HS-5 (cell line): Measurements from ENCODE around the gene SERPINB8.
A peak's percentile ranks its signal among the peaks of the same experiment; 100 is the strongest.

Experiments used
- DNase-seq: peaks from one replicate; pipeline ENCODE4 v3.0.0-alpha.2; 2012; ENCODE audit warnings: low read depth

The SERPINB8 gene

GRCh38 chr18:64019922-64020756 lies 50.3 kb downstream of the SERPINB8 start:
- DNase-seq: no peak

GRCh38 chr18:64026350-64026749 lies 56.5 kb downstream of the SERPINB8 start:
- DNase-seq: no peak

GRCh38 chr18:64027931-64028695 lies 58.2 kb downstream of the SERPINB8 start:
- DNase-seq: no peak

GRCh38 chr18:64029096-64029495 lies 59.2 kb downstream of the SERPINB8 start:
- no peak for DNase-seq

- DNase-seq: no peak
Observed at GRCh38 chr18:64031411-64031810, 61.5 kb downstream of the SERPINB8 start.

GRCh38 chr18:64032312-64032711 lies 62.4 kb downstream of the SERPINB8 start:
- DNase-seq: no peak

- peak; percentile 4 for DNase-seq
Observed at GRCh38 chr18:64037812-64038414, 68.0 kb downstream of the SERPINB8 start.
